GM20000 (cell line): Measurements from ENCODE around the gene KRT72.

Source experiments
- DNase-seq: peaks from one replicate; pipeline ENCODE4 v3.0.0; 2012; ENCODE audit warnings: low spot score
- TF ChIP-seq, protein P1 (sequence below): IDR thresholded peaks from 2 replicates; pipeline ENCODE4 v1.5.1; 2012; ENCODE audit warnings: mild to moderate bottlenecking, control low read depth; ENCODE audit errors: extremely low read depth, missing control alignments

The KRT72 gene

GRCh38 chr12:52645120-52645761, 44.0 kb upstream of the KRT72 start:
- TF ChIP-seq, protein P1, sequence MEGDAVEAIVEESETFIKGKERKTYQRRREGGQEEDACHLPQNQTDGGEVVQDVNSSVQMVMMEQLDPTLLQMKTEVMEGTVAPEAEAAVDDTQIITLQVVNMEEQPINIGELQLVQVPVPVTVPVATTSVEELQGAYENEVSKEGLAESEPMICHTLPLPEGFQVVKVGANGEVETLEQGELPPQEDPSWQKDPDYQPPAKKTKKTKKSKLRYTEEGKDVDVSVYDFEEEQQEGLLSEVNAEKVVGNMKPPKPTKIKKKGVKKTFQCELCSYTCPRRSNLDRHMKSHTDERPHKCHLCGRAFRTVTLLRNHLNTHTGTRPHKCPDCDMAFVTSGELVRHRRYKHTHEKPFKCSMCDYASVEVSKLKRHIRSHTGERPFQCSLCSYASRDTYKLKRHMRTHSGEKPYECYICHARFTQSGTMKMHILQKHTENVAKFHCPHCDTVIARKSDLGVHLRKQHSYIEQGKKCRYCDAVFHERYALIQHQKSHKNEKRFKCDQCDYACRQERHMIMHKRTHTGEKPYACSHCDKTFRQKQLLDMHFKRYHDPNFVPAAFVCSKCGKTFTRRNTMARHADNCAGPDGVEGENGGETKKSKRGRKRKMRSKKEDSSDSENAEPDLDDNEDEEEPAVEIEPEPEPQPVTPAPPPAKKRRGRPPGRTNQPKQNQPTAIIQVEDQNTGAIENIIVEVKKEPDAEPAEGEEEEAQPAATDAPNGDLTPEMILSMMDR: no peak
- DNase-seq: no peak

DNA sequence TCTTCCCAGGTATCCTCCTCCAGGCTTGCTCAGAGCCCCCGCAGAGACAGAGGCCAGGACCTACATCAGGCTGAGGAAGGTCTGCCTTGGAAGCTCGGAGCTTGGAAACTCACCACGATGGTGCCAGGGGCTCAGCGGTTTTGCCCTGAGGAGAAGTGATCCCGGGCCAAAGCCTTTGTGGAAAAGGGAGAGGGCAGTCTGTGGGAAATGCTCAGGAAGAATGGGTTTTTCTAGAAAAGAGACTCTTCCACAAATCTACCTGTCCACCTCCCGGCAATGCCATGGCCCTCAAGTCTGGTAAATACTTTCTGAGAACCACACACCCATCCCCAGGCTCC, 42.8 kb upstream of the KRT72 start:
- no peak for DNase-seq
- TF ChIP-seq, protein P1: no peak

DNA sequence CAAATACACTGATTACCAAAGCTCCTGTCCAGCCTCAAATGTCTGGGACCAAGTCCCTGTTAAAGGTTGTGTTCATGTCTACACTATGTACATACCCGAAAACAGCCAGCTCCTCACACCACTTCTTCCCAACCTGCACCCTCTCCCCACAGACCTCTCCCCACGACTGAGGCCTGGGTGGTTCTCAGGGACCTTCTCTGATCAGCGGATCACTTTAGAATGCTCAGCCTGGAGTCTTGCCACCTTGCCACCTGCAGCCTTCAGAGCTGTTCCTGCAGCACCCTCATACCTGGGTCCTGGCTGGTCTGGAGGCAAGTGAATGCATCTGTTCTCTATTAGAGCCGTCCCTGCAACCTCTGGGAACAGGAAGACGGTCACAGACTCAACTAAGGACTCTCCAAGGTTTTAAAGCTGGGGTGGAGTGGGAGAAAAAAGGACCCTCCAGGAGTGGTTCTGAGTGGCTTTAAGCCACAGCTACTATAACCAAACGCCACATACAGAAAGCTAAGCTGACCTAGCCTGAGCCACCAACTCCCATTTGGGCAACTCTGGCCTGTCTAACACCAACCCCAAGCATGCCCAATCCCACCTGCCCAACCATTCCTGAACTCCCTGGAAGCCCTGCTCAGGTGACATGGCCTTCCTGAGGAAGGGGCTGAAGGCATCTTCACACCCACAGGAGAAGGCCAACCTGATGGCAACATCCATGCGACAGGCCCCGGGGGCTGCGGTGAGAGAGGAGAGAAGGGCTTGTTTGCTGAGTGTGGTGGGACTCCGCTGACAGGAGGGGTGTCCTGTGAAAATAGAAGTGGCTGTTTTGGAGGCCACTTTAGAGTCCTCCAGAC, 42.2 kb upstream of the KRT72 start:
- DNase-seq: no peak

DNA sequence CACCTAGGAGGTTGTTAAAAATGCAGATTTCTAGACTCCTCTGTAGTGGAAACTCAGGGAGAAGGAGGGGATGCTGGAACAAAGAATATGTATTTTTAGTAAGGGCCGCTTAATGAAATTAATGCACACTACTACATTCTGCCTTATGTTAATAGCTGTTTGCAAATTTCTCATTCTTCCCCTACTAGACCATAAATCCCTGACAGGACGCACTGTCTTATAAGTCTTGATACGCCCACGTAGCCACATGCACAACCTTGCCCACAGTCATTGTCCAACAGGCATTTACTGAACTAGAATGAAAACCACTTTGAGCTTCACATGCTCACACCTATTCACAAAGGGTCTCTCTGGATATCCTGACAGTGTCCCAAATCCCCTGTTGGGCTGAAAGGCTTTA, 40.2 kb upstream of the KRT72 start:
- TF ChIP-seq, protein P1: no peak
- DNase-seq: no peak

More for the DNA sequence above, 42.2 kb upstream of the KRT72 start:
- TF ChIP-seq, protein P1: no peak

DNA sequence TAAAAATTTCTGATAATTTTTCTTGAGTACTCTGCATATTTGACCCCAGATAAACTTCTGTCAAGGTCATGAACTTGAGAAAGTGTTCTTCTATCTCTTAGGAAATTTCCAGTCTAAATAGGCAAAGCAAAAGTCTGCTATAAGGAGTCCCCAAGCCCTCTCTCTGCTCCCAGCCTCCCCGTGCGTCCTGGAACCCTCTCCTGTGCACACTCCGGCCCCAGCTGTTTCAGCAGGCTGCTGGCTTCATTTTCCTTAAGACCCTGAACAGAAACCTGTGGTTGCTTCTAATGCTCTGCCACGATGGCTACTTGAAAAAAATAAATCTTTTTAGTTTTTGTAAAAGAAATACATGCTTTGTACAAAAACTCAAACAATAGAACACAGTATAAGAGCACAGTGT, 36.0 kb upstream of the KRT72 start:
- no peak for DNase-seq

GRCh38 chr12:52636592-52637258, 35.5 kb upstream of the KRT72 start:
- DNase-seq: no peak
- TF ChIP-seq, protein P1: no peak

More for the DNA sequence above, 36.0 kb upstream of the KRT72 start:
- TF ChIP-seq, protein P1: no peak

GRCh38 chr12:52636189-52636588, 34.9 kb upstream of the KRT72 start:
- TF ChIP-seq, protein P1: no peak
- DNase-seq: no peak
